ENCODE data around the gene IGSF21. TPM values are rescaled to one million over a fixed set of nuclear protein-coding genes. Genes with fewer than 3 reads are reported as not detected.

IGSF21 gene
- total RNA-seq, 1 experiment from 2014 or later = 5.2 TPM

DNA sequence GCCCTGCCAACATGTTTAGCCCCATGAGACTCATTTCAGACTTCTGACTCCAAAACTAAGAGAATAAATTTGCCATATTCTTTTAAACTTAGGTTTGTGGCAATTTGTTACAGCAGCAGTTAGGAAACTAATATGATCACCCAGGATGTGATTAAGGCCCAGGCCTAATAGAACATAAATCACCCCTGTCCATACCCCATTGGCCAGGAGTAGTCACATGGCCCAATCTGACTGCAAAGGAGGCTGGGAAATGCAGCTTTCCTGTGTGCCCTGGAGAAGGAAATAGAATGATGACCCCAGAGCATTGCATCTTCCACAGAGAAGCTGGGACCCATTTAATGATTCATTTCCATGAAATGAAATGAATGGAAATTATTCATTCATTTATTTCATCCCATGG is 272.7 kb downstream of the IGSF21 start:
- Histone ChIP-seq H3K56ac (ENCODE audit: insufficient read length, low read depth, low read length) (no peak overlapping the region), H3K23ac (ENCODE audit: insufficient read length, low read depth, low read length) (no peak overlapping the region), H3K79me1 (ENCODE audit: insufficient read depth, low read depth, low read length, poor library complexity, severe bottlenecking) (no peaks in the 10 kb centered on the region), H2AFZ (ENCODE audit: low read length) (no peak overlapping the region), H3T11ph (ENCODE audit: low read length) (no peak overlapping the region), H3K9ac (ENCODE audit: extremely low read depth, insufficient read length, low read length) (no peak overlapping the region), H4K20me1 (ENCODE audit: control insufficient read depth, insufficient read depth, insufficient read length) (no peaks in the 10 kb centered on the region), H3K14ac (ENCODE audit: insufficient read depth, low read length) (no peak overlapping the region), H4K5ac (ENCODE audit: insufficient read length, low read depth, low read length) (no peak overlapping the region), H4K91ac (ENCODE audit: insufficient read length, low read depth, low read length) (no peak overlapping the region), H3K4ac (ENCODE audit: low read depth, low read length) (no peak overlapping the region), H3K9me3 (ENCODE audit: control insufficient read depth, low read depth, low read length) (no peaks in the 10 kb centered on the region), H2BK120ac (ENCODE audit: low read depth, low read length, poor library complexity, severe bottlenecking) (no peak overlapping the region), H3K23me2 (ENCODE audit: insufficient read length, low read depth, low read length, poor library complexity, severe bottlenecking) (no peaks in the 10 kb centered on the region), H2AK5ac (ENCODE audit: insufficient read length, low read length) (no peak overlapping the region), H3K27ac (ENCODE audit: insufficient read length, low read depth, low read length) (no peak overlapping the region), H2BK12ac (ENCODE audit: insufficient read length, low read depth, low read length) (no peak overlapping the region), H3K27me3 (ENCODE audit: insufficient read depth, low read length) (no peaks in the 10 kb centered on the region), H4K8ac (replicated peaks; ENCODE audit: insufficient read length, low read depth, low read length) (no peak overlapping the region), H3K4me1 (ENCODE audit: insufficient read depth, low read length) (peaks cover 3% of the 10 kb centered on the region; the same call in 1 of the 2 replicates), H3K18ac (ENCODE audit: insufficient read length, low read depth, low read length) (no peak overlapping the region), H2BK15ac (ENCODE audit: low read depth, low read length) (no peak overlapping the region), H3K79me2 (ENCODE audit: insufficient read depth, low read length) (no peaks in the 10 kb centered on the region), H2BK5ac (ENCODE audit: insufficient read length, low read length) (no peak overlapping the region), H3K4me2 (ENCODE audit: insufficient read depth, insufficient read length, low read length) (no peak overlapping the region), H2BK20ac (ENCODE audit: low read depth, low read length, poor library complexity, severe bottlenecking) (no peak overlapping the region)
- Mint-ChIP-seq H3K9me3 (peaks cover 14 to 17% of the 10 kb centered on the region in 2 experiments), H3K4me3 (no peak overlapping the region), H3K4me1 (peaks cover 13 to 21% of the 10 kb centered on the region in 2 experiments), H3K27me3 (ENCODE audit: low read depth) (peaks cover 33% of the 10 kb centered on the region), H3K27ac (no peak overlapping the region), H3K36me3 (ENCODE audit: insufficient read depth in 1 of 3, low read depth in 3 of 3) (peaks cover 7 to 23% (median 20%) of the 10 kb centered on the region in 3 experiments)
- no peak for TF ChIP-seq CTCF (conservative IDR thresholded peaks at IDR 0.05)
- DNase-seq = no peak

Data from H9 (cell line).